Endothelial cell (in vitro differentiated cells): Measurements from ENCODE around the gene CTNNB1. TPM values are rescaled to one million over a fixed set of nuclear protein-coding genes. Genes with fewer than 3 reads are reported as not detected.

Experiments used
- DNase-seq: peaks from one replicate; pipeline ENCODE4 v3.0.0; 2021; ENCODE audit warnings: low spot score
- H3K27ac Mint-ChIP-seq: one replicate; pipeline ENCODE4 v1.8.0; 2021; ENCODE audit warnings: mixed read lengths, inconsistent platforms; ENCODE audit not compliant: unreplicated experiment
- H3K27me3 Mint-ChIP-seq: one replicate; pipeline ENCODE4 v1.8.0; 2021; ENCODE audit warnings: mild to moderate bottlenecking, moderate library complexity, mixed read lengths, inconsistent platforms; ENCODE audit not compliant: unreplicated experiment
- H3K36me3 Mint-ChIP-seq: one replicate; pipeline ENCODE4 v1.8.0; 2021; ENCODE audit warnings: mild to moderate bottlenecking, low read depth, mixed read lengths, inconsistent platforms; ENCODE audit not compliant: unreplicated experiment
- H3K4me1 Mint-ChIP-seq: one replicate; pipeline ENCODE4 v1.8.0; 2021; ENCODE audit warnings: mild to moderate bottlenecking, mixed read lengths, inconsistent platforms; ENCODE audit not compliant: unreplicated experiment
- H3K4me3 Mint-ChIP-seq: one replicate; pipeline ENCODE4 v1.8.0; 2021; ENCODE audit warnings: mild to moderate bottlenecking, mixed read lengths, inconsistent platforms; ENCODE audit not compliant: unreplicated experiment
- H3K9me3 Mint-ChIP-seq: one replicate; pipeline ENCODE4 v1.8.0; 2021; ENCODE audit warnings: mixed read lengths, inconsistent platforms; ENCODE audit not compliant: unreplicated experiment
- CTCF ChIP-seq: fragments of 200-600 bp; sonication (generic); IDR thresholded peaks from one replicate; pipeline ENCODE4 v1.5.0; 2021; ENCODE audit warnings: antibody characterized with exemption; ENCODE audit not compliant: unreplicated experiment
- total RNA-seq: library from RNA; stranded (reverse); fragmentation: NEBNext Ultra II Directional; extraction: Animal tissue kit (Norgen Biotek cat#: 25700); gene quantifications from one replicate; pipeline ENCODE4 v1.2.1, GENCODE V29; 2021; ENCODE audit not compliant: unreplicated experiment

Gene CTNNB1
- total RNA-seq, 1 donor from 2014 or later: 1,051 TPM

- H3K36me3 Mint-ChIP-seq: no peaks in the 10 kb centered on the region
These were observed 59.0 kb downstream of the CTNNB1 start for GRCh38 chr3:41258239-41258800.

GRCh38 chr3:41259449-41260062 is 60.3 kb downstream of the CTNNB1 start:
- TF ChIP-seq CTCF: no peak
- DNase-seq: no peak
- Mint-ChIP-seq H3K4me1 (peaks cover 7% of the 10 kb centered on the region), H3K27me3 (no peaks in the 10 kb centered on the region), H3K27ac (no peak overlapping the region), H3K9me3 (no peaks in the 10 kb centered on the region), H3K4me3 (no peak overlapping the region), H3K36me3 (no peaks in the 10 kb centered on the region)

More at GRCh38 chr3:41258239-41258800, 59.0 kb downstream of the CTNNB1 start:
- peaks cover 7% of the 10 kb centered on the region for H3K4me1 Mint-ChIP-seq
- no peak overlapping the region for H3K27ac Mint-ChIP-seq
- no peak for DNase-seq
- H3K9me3 Mint-ChIP-seq: no peaks in the 10 kb centered on the region
- no peak overlapping the region for H3K4me3 Mint-ChIP-seq
- TF ChIP-seq CTCF: no peak
- no peaks in the 10 kb centered on the region for H3K27me3 Mint-ChIP-seq

GRCh38 chr3:41260063-41260450 is 60.8 kb downstream of the CTNNB1 start:
- no peaks in the 10 kb centered on the region for H3K9me3 Mint-ChIP-seq
- peaks cover 7% of the 10 kb centered on the region for H3K4me1 Mint-ChIP-seq
- no peaks in the 10 kb centered on the region for H3K36me3 Mint-ChIP-seq

GRCh38 chr3:41265011-41265545 is 65.8 kb downstream of the CTNNB1 start:
- H3K9me3 Mint-ChIP-seq: no peaks in the 10 kb centered on the region
- no peaks in the 10 kb centered on the region for H3K36me3 Mint-ChIP-seq
- no peak for DNase-seq
- peaks cover 7% of the 10 kb centered on the region for H3K4me1 Mint-ChIP-seq
- H3K27ac Mint-ChIP-seq: no peak overlapping the region
- no peak overlapping the region for H3K4me3 Mint-ChIP-seq
- no peak for TF ChIP-seq CTCF
- H3K27me3 Mint-ChIP-seq: peaks cover 6% of the 10 kb centered on the region

More at GRCh38 chr3:41260063-41260450, 60.8 kb downstream of the CTNNB1 start:
- Mint-ChIP-seq H3K27ac (no peak overlapping the region), H3K4me3 (no peak overlapping the region), H3K27me3 (no peaks in the 10 kb centered on the region)
- DNase-seq: no peak
- no peak for TF ChIP-seq CTCF

- H3K36me3 Mint-ChIP-seq: no peaks in the 10 kb centered on the region
- H3K27ac Mint-ChIP-seq: no peak overlapping the region
- no peaks in the 10 kb centered on the region for H3K9me3 Mint-ChIP-seq
- H3K4me3 Mint-ChIP-seq: no peak overlapping the region
- DNase-seq: no peak
- peaks cover 6% of the 10 kb centered on the region for H3K27me3 Mint-ChIP-seq
- TF ChIP-seq CTCF: no peak
- H3K4me1 Mint-ChIP-seq: peaks cover 1% of the 10 kb centered on the region
These were observed 66.5 kb downstream of the CTNNB1 start for GRCh38 chr3:41265823-41266273.
